ENCODE data around the gene ABCC1.
A peak's percentile ranks its signal among the peaks of the same experiment; 100 is the strongest.

The ABCC1 gene

GRCh38 chr16:16111639-16112038 lies 162.2 kb downstream of the ABCC1 start:
- DNase-seq (ENCODE audit: low read depth), result no peak

- no peak for DNase-seq (ENCODE audit: low read depth)
Observed at GRCh38 chr16:16112450-16113053, 163.1 kb downstream of the ABCC1 start.

- no peak for DNase-seq (ENCODE audit: low read depth)
Observed at GRCh38 chr16:16113076-16113475, 163.7 kb downstream of the ABCC1 start.

- no peak for DNase-seq (ENCODE audit: low read depth)
Observed at GRCh38 chr16:16116841-16117240, 167.4 kb downstream of the ABCC1 start.

GRCh38 chr16:16118337-16118736 lies 168.9 kb downstream of the ABCC1 start:
- no peak for DNase-seq (ENCODE audit: low read depth)

- DNase-seq (ENCODE audit: low read depth), result no peak
Observed at GRCh38 chr16:16120044-16120381, 170.6 kb downstream of the ABCC1 start.

DNA sequence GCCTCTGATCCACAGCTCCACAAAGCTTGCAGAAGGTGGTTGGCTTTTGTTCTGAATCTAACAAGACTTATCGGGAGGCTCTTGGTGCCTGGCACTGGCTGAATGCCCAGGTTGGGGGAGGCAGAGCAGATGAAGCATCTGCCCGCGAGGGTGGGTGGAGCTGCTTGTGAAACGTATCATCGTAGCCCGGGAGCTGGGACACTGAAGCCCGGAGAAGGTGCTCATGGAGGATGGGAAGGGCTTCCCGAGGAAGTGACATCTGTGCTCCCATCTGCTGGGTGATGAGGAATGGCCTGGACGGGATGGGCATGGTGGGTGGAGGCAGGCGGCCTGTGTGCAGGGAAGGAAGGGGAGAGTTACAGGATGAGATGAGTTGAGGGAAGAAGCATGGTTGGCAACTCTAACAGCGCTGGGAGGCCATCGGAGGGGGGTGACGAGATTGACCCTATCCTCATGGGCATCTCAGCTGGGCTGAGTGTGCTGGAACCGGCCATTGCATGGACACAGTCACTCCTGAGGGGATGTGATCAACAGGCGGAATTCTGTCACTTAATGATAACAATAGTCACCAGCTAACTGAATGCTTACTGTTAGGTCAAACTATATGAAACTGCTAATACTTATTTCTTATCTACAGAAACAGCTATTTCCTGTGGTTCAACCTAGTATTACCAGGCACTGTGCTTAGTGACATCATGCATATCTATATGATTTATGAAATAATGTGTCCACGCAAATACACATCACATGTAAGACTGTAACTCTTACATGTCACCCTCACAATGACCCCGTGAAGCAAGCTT lies 171.2 kb downstream of the ABCC1 start:
- no peak for DNase-seq (ENCODE audit: low read depth)

DNA sequence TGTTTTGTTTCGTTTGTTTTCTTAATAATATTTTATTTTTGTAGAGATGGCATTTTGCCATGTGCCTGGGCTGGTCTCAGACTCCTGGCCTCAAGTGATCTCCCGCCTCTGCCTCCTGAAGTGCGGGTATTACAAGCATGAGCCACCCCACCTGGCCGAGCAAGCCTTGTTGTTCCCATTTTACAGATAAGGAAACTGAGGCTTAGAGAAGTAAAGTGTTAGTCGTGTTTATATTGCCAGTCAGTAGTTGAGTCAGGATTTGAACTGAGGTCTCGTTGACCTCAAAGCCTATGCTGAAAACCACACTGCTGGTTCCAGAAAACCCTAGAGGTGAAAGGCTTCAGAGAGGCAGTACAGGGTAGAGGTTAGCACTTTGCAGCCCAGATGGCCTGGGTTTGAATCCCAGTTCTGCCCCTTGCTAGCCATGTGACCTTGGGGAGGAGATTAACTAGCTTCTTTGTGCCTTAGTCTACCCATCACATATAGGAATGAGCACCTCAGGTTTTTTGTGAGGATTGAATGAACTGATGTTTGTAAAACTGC lies 171.8 kb downstream of the ABCC1 start:
- DNase-seq (ENCODE audit: low read depth), result no peak

DNA sequence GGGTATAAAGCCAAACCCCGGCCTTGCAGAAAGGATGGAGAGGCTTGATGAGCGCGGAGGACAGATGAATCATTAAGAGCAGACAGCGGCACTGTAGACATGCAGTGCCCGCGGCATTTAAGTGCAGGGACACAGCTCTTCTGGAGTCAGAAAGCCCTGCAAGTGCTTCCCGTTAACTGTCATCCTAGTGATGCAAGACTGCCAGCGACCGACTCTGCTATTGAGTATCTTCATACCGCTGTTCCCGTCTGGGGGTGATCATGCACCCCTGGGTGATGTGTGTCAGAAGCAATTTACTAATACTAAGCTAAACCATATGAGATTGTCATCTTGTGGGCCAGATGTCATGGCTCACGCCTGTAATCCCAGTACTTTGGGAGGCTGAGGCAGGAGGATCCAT lies 172.8 kb downstream of the ABCC1 start:
- DNase-seq (ENCODE audit: low read depth), result no peak

DNA sequence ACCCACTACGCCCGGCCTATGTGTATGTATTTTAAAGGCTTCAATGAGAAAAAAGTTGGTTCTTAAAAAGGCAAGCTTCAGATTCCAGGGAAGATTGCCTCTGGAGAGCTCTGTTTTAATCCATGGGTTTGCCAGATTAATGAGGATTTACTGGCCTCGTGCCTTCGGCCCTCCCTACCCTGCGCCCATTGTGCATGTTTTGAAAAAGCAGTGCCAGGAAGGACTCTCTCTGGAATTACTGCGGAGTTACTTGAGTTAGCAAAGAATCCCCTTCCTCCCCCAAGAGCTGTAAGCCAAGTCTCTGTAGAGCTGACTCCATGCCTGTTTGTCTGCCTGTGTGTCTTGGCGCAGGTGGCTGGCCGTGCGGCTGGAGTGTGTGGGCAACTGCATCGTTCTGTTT lies 175.0 kb downstream of the ABCC1 start:
- no peak for DNase-seq (ENCODE audit: low read depth)

DNA sequence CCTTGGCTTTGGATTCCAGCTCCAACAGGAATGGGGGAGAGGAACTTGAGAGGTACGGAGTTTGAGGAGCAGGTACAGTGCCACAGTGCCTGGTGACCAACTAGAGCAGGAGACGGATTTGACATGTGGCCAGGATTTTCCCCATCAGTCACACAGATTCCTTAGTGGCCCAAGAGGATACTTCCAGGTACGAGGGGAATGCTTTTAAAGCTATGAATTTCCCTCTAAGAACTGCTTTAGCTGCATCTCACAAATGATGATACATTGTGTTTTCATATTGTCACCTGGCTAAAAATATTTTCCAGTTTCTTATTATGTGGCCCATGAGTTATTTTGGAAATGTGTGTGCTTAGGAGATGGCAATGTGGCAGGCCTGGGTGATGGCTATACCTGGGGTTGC lies 175.6 kb downstream of the ABCC1 start:
- DNase-seq (ENCODE audit: low read depth), result no peak

DNA sequence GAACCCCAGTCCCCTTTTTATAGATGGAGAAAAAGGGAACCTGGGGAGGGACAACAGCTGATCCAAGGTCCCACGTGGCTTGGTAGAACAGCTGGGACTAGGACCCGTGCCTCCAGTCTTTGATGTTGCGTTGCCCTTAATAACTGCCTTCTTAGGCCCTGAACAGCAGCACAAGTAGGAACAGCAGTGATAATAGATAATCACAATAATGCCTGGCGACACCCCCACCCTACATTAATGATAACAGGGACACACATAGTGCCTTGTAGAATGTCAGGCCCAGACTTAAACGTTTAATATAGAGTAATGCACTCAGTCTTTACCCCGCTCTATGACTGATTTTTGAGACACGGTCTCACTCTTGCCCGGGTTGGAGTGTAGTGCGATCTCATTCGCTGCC lies 177.5 kb downstream of the ABCC1 start:
- no peak for DNase-seq (ENCODE audit: low read depth)

DNA sequence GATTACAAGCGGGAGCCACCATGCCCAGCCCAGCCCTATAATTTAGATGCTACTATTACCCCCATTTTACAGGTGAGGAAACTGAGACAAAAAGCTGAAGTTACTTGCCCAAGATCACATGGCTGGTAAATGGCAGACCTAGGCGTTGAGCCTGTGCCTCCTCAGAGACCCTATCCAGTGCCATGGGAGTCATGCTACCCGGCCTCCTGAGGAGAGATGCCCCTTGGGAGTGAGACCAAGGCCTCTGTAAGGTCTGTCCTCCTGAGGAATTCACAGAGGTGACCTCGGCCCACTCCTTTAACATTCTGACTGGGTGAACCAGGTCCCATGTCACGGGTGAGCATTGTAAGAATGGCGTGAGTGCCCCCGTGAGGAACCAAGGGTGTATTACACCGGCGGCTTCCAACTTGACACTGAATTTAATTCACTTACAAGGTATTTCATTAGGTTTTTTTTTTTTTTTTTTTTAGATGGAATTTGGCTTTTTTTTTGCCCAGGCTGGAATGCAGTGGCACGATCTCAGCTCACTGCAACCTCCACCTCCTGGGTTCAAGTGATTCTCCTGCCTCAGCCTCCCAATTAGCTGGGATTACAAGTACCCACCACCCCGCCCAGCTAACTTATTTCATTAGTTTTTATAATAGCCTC lies 178.2 kb downstream of the ABCC1 start:
- DNase-seq (ENCODE audit: low read depth), result peak; percentile 38

DNA sequence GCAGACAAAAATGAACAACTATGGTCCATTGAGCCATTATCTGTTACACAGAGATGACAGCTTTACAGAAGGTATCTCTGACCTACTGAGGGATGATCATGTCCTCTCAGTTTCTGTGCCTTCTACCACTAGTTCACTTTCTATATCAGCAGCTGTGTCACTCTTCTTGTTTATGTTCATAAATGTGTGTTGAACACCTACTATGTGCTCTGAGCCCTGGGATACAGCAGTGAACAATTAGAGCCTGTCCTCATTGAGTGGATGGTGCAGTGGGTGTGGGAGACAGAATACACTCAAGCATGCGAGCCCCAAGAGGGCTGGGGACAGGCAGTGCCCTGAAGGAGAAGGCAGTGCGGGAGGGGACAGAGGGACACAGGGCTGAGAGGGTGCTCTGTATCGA lies 181.8 kb downstream of the ABCC1 start:
- no peak for DNase-seq (ENCODE audit: low read depth)

GRCh38 chr16:16131659-16132058 lies 182.2 kb downstream of the ABCC1 start:
- DNase-seq (ENCODE audit: low read depth), result no peak

- DNase-seq (ENCODE audit: low read depth), result no peak
Observed at GRCh38 chr16:16133943-16134604, 184.7 kb downstream of the ABCC1 start.

- no peak for DNase-seq (ENCODE audit: low read depth)
Observed at GRCh38 chr16:16136588-16136987, 187.2 kb downstream of the ABCC1 start.

- no peak for DNase-seq (ENCODE audit: low read depth)
Observed at GRCh38 chr16:16137110-16137509, 187.7 kb downstream of the ABCC1 start.

GRCh38 chr16:16138034-16138635 lies 188.7 kb downstream of the ABCC1 start:
- DNase-seq (ENCODE audit: low read depth), result no peak

- no peak for DNase-seq (ENCODE audit: low read depth)
Observed at GRCh38 chr16:16139061-16139460, 189.6 kb downstream of the ABCC1 start.

DNA sequence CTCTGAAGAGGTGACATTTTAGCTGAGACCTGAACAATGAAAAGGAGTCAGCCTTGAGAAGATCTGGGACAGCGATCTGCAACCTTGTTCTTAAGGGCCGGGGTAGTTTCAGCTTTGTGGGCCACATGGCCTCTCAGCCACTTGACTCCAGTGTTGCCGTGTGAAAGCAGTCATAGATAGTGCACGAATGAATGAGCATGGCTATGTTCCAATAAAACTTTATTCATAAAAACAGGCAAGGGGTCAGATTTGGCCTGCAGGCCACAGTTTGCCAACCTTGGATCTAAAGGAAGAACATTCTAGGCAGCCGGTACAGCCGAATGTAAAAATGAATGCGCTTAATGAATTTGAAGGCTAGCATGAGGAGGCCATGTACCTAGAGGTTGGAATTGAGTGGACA lies 190.4 kb downstream of the ABCC1 start:
- DNase-seq (ENCODE audit: low read depth), result no peak

DNA sequence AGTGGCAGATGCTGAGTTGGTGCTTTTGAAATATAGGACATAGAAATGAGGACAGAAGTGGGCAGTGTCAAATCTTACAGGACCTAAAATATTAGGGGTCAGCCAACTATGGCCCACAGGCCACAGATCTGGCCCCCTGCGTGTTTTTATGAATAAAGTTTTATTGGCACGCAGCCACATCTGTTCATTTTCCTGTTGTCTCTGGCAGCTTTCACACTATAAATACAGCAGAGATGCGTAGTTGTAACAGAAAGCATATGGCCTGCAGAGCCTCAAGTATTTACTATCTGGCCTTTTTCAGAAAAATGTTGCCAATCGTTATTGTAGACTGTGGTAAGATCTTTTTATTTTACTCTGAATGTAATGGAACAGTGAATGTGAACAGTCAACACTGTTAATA lies 191.1 kb downstream of the ABCC1 start:
- no peak for DNase-seq (ENCODE audit: low read depth)
